GM12878 (cell line): ENCODE results near the gene JAKMIP1. TPM values are rescaled to one million over a fixed set of nuclear protein-coding genes. Genes with fewer than 3 reads are reported as not detected.

Experiments
- ATAC-seq: fragments of 200-7000 bp; cut with Tn5 transposase; 3 replicates; pipeline ENCODE4 v1.9.1; 2020; ENCODE audit warnings: mild to moderate bottlenecking, moderate library complexity
- BruUV-seq: library from RNA; stranded (reverse); fragments of 400-500 nt; replicated peaks from 2 replicates; lab custom pipeline; 2021; lab: Mats Ljungman, UMichigan
- CTCF ChIA-PET: fragments of 300-600 bp; sonication (Branson Sonifier 250); formaldehyde crosslinking; extraction: SDS; loops from one replicate; lab custom pipeline; 2021; ENCODE audit warnings: inconsistent platforms; lab: Yijun Ruan, JAX
- POLR2A ChIA-PET: fragments of 350-600 bp; formaldehyde crosslinking; extraction: SDS; loops from one replicate; lab custom pipeline; 2021; ENCODE audit warnings: inconsistent platforms; lab: Charles Lee
- RAD21 ChIA-PET: fragments of 300-600 bp; sonication (Branson Sonifier 250); formaldehyde crosslinking; loops from one replicate; lab custom pipeline; 2023; ENCODE audit warnings: antibody characterized with exemption; ENCODE audit not compliant: unreplicated experiment; lab: Charles Lee
- SMC1A ChIA-PET: fragments of 300-600 bp; sonication (Branson Sonifier 250); formaldehyde crosslinking; loops from one replicate; lab custom pipeline; 2023; ENCODE audit not compliant: unreplicated experiment, uncharacterized antibody; lab: Charles Lee
- DNase-seq: peaks from one replicate; pipeline ENCODE4 v3.0.0-alpha.2; 2011; ENCODE audit warnings: low read depth, low spot score
- FAIRE-seq: peaks from 3 replicates; lab custom pipeline; 2011; peaks lifted over from hg19 to GRCh38; lab: Jason Lieb, UNC
- H2AFZ ChIP-seq: 2 replicates; pipeline ENCODE4 v1.6.0; 2011; ENCODE audit warnings: low read depth, low read length, control low read depth; ENCODE audit not compliant: control insufficient read depth
- H3K27ac ChIP-seq: 2 replicates; pipeline ENCODE4 v1.5.1; 2011; ENCODE audit warnings: control low read depth; ENCODE audit not compliant: control insufficient read depth, insufficient read depth
- H3K27me3 ChIP-seq, 2 experiments: replicated peaks in 1 of 2; 2 replicates each; pipeline versions ENCODE4 v1.6.0 to v1.6.1; 2011; ENCODE audit warnings: low read length in 1 of 2; ENCODE audit not compliant: control insufficient read depth in 2 of 2, insufficient read depth in 2 of 2
- H3K36me3 ChIP-seq, 2 experiments: 2 replicates each; pipeline ENCODE4 v1.5.1; 2011; ENCODE audit warnings: low read length in 1 of 2; ENCODE audit not compliant: control insufficient read depth in 2 of 2, insufficient read depth in 2 of 2
- H3K4me1 ChIP-seq: 2 replicates; pipeline ENCODE4 v1.6.1; 2011; ENCODE audit warnings: mild to moderate bottlenecking, low read length, moderate library complexity, mixed read lengths; ENCODE audit not compliant: control insufficient read depth, insufficient read depth
- H3K4me2 ChIP-seq: 2 replicates; pipeline ENCODE4 v1.6.0; 2011; ENCODE audit warnings: control low read depth; ENCODE audit not compliant: control insufficient read depth, insufficient read depth
- H3K4me3 ChIP-seq: fragments of 200-600 bp; sonication (generic); 2 replicates; pipeline ENCODE4 v1.5.1; 2016
- H3K79me2 ChIP-seq: 2 replicates; pipeline ENCODE4 v1.6.0; 2011; ENCODE audit warnings: low read length; ENCODE audit not compliant: control insufficient read depth, insufficient read depth
- H3K9ac ChIP-seq: 2 replicates; pipeline ENCODE4 v1.8.0; 2011; ENCODE audit warnings: low read length, control low read depth, mixed read lengths; ENCODE audit not compliant: control insufficient read depth, insufficient read depth
- H3K9me3 ChIP-seq: replicated peaks from 3 replicates; pipeline ENCODE4 v1.5.1; 2011; ENCODE audit warnings: mild to moderate bottlenecking, low read length; ENCODE audit not compliant: control insufficient read depth, insufficient read depth
- H4K20me1 ChIP-seq: 2 replicates; pipeline ENCODE4 v1.6.0; 2011; ENCODE audit not compliant: control insufficient read depth, insufficient read depth
- BRCA1 ChIP-seq: IDR thresholded peaks from 2 replicates; pipeline ENCODE4 v1.6.1; 2011; ENCODE audit warnings: low read depth, low read length, improper control_type of control experiment
- GABPA ChIP-seq: IDR thresholded peaks from 2 replicates; pipeline ENCODE4 v1.6.1; 2014; ENCODE audit warnings: antibody characterized with exemption, low read depth, mild to moderate bottlenecking, inconsistent platforms
- NBN ChIP-seq: fragments of 450-650 bp; IDR thresholded peaks from 2 replicates; pipeline ENCODE4 v1.6.1; 2016
- RFX5 ChIP-seq: IDR thresholded peaks from 2 replicates; pipeline ENCODE4 v1.6.1; 2011; ENCODE audit warnings: low read depth, low read length, improper control_type of control experiment
- WGBS: methylation state at CpG from one replicate; pipeline ENCODE4 v1.1.6; 2016; ENCODE audit warnings: low lambda C conversion rate; ENCODE audit not compliant: insufficient replicate concordance, insufficient coverage; ENCODE audit errors: missing lambda C conversion rate; 5-methylcytosine and 5-hydroxymethylcytosine counted together
- in situ Hi-C: fragments of 300-500 bp; cut with MboI; formaldehyde crosslinking; loops from 9 replicates; pipeline ENCODE4 v1.14.3; 2018; ENCODE audit warnings: mixed read lengths
- intact Hi-C: fragments of 100-400 bp; cut with micrococcal nuclease; formaldehyde crosslinking; loops from one replicate; pipeline ENCODE4 v1.14.2; 2022; ENCODE audit not compliant: unreplicated experiment
- polyA plus RNA-seq, 11 experiments: library from polyadenylated mRNA; depleted of rRNA in 4 of 11; unstranded in 6 of 11; stranded (reverse) in 5 of 11; fragments of >200 nt; fragmentation: Nextera tagmentation in 4 of 11; fragmentation: Illumina TruSeq in 1 of 11; extraction: Ambion mirVana in 4 of 11; extraction: Trizol in 1 of 11; gene quantifications; 1 replicate in 1 of 11; 2 replicates in 10 of 11; pipeline versions ENCODE4 v1.2.1 to v1.2.3, GENCODE V29; 2011 to 2016; ENCODE audit warnings: inconsistent platforms in 2 of 11, missing spikeins in 2 of 11, low read depth in 1 of 11
- total RNA-seq, 4 experiments: library from RNA; depleted of rRNA in 3 of 4; stranded (reverse); fragments of >200 nt in 3 of 4; fragmentation: Illumina TruSeq in 1 of 4; extraction: Trizol in 1 of 4; gene quantifications; 2 replicates each; pipeline versions ENCODE4 v1.2.1 to v1.2.3, GENCODE V29; 2013 to 2021
- TF ChIP-seq, protein P1 (sequence below): fragments of 450-650 bp; IDR thresholded peaks from 2 replicates; pipeline ENCODE4 v1.6.1; 2016; ENCODE audit warnings: mild to moderate bottlenecking, moderate library complexity, borderline replicate concordance
- TF ChIP-seq, protein P2 (sequence below): IDR thresholded peaks from 2 replicates; pipeline ENCODE4 v1.6.1; 2012; ENCODE audit warnings: improper control_type of control experiment, low read depth, low read length; ENCODE audit not compliant: insufficient replicate concordance
- TF ChIP-seq, protein P3 (sequence below): IDR thresholded peaks from 2 replicates; pipeline ENCODE4 v1.6.1; 2012; ENCODE audit warnings: low read length, inconsistent platforms
- TF ChIP-seq, protein P4 (sequence below): fragments of 450-650 bp; formaldehyde crosslinking; IDR thresholded peaks from 2 replicates; pipeline ENCODE4 v1.5.0; 2022; ENCODE audit warnings: mild to moderate bottlenecking, missing genetic modification characterization

JAKMIP1 gene
- total and polyA plus RNA-seq, 10 of the 15 experiments (the other 5 are each of a cell fraction or from before 2014, with no cell fraction given): 0.52 to 16.7 (median 12.3) TPM

DNA sequence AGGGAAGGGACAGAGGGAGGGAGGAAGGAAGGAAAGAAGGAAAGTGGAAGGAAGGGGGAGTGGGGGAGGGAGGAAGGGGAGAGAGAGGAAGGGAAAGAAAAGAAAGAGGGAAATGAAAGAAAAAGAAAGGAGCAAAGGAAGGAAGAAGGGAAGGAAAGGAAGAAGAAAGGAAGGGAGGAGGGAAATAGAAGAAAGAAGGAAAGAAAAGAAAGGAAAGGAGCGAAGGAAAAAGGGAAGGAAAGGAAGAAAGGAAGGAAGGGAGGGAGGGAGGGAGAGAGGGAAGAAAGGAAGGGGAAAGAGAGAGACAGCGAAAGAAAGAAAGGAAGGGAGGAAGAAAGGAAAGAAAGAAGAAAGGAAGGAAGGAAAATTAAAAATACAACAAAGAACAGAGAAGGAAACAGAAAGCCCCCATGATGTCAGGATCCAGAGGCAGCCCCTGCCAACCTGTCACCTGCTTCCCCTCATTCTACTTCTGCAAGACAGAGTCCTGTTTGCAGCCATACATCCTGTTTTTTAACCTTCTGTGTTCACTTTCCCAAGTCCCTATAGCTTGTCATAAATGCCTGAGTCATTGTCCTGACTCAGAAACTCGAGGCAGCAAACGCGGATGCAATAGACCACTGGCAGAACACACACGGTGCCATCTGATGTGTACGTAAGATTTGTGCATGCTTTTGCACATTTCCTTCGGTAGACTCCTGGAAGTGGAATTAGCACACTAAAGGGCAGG is 105.2 kb downstream of the JAKMIP1 start:
- CTCF ChIA-PET: no interaction called here
- Histone ChIP-seq H4K20me1 (no peaks in the 10 kb centered on the region), H3K36me3 (no peaks in the 10 kb centered on the region), H3K4me1 (peaks cover 3% of the 10 kb centered on the region; the same call in 1 of the 2 replicates), H3K27me3 (no peaks in the 10 kb centered on the region), H2AFZ (no peak overlapping the region), H3K4me2 (no peak overlapping the region), H3K9me3 (no peaks in the 10 kb centered on the region), H3K27ac (no peak overlapping the region), H3K4me3 (no peak overlapping the region), H3K9ac (no peak overlapping the region), H3K79me2 (no peaks in the 10 kb centered on the region)
- no peak for FAIRE-seq
- WGBS: 34% methylated on average over 8 of the region's 8 CpGs
- SMC1A ChIA-PET: no interaction called here
- POLR2A ChIA-PET: interaction anchor here (0.5 kb wide), 1 partner anchor 35 kb away, joined by 4 read pairs; no protein-coding TSS in a partner anchor
- RAD21 ChIA-PET: no interaction called here
- in situ Hi-C loops: no loop called here
- no TSS peak for BruUV-seq
- intact Hi-C loops: no loop called here
- no peak for ATAC-seq
- DNase-seq: no peak
- TF ChIP-seq NBN (no peak), BRCA1 (no peak), GABPA (no peak), RFX5 (no peak)
- TF ChIP-seq, protein P1, sequence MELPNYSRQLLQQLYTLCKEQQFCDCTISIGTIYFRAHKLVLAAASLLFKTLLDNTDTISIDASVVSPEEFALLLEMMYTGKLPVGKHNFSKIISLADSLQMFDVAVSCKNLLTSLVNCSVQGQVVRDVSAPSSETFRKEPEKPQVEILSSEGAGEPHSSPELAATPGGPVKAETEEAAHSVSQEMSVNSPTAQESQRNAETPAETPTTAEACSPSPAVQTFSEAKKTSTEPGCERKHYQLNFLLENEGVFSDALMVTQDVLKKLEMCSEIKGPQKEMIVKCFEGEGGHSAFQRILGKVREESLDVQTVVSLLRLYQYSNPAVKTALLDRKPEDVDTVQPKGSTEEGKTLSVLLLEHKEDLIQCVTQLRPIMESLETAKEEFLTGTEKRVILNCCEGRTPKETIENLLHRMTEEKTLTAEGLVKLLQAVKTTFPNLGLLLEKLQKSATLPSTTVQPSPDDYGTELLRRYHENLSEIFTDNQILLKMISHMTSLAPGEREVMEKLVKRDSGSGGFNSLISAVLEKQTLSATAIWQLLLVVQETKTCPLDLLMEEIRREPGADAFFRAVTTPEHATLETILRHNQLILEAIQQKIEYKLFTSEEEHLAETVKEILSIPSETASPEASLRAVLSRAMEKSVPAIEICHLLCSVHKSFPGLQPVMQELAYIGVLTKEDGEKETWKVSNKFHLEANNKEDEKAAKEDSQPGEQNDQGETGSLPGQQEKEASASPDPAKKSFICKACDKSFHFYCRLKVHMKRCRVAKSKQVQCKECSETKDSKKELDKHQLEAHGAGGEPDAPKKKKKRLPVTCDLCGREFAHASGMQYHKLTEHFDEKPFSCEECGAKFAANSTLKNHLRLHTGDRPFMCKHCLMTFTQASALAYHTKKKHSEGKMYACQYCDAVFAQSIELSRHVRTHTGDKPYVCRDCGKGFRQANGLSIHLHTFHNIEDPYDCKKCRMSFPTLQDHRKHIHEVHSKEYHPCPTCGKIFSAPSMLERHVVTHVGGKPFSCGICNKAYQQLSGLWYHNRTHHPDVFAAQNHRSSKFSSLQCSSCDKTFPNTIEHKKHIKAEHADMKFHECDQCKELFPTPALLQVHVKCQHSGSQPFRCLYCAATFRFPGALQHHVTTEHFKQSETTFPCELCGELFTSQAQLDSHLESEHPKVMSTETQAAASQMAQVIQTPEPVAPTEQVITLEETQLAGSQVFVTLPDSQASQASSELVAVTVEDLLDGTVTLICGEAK: no peak
- TF ChIP-seq, protein P2, sequence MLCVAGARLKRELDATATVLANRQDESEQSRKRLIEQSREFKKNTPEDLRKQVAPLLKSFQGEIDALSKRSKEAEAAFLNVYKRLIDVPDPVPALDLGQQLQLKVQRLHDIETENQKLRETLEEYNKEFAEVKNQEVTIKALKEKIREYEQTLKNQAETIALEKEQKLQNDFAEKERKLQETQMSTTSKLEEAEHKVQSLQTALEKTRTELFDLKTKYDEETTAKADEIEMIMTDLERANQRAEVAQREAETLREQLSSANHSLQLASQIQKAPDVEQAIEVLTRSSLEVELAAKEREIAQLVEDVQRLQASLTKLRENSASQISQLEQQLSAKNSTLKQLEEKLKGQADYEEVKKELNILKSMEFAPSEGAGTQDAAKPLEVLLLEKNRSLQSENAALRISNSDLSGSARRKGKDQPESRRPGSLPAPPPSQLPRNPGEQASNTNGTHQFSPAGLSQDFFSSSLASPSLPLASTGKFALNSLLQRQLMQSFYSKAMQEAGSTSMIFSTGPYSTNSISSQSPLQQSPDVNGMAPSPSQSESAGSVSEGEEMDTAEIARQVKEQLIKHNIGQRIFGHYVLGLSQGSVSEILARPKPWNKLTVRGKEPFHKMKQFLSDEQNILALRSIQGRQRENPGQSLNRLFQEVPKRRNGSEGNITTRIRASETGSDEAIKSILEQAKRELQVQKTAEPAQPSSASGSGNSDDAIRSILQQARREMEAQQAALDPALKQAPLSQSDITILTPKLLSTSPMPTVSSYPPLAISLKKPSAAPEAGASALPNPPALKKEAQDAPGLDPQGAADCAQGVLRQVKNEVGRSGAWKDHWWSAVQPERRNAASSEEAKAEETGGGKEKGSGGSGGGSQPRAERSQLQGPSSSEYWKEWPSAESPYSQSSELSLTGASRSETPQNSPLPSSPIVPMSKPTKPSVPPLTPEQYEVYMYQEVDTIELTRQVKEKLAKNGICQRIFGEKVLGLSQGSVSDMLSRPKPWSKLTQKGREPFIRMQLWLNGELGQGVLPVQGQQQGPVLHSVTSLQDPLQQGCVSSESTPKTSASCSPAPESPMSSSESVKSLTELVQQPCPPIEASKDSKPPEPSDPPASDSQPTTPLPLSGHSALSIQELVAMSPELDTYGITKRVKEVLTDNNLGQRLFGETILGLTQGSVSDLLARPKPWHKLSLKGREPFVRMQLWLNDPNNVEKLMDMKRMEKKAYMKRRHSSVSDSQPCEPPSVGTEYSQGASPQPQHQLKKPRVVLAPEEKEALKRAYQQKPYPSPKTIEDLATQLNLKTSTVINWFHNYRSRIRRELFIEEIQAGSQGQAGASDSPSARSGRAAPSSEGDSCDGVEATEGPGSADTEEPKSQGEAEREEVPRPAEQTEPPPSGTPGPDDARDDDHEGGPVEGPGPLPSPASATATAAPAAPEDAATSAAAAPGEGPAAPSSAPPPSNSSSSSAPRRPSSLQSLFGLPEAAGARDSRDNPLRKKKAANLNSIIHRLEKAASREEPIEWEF: no peak
- TF ChIP-seq, protein P3, sequence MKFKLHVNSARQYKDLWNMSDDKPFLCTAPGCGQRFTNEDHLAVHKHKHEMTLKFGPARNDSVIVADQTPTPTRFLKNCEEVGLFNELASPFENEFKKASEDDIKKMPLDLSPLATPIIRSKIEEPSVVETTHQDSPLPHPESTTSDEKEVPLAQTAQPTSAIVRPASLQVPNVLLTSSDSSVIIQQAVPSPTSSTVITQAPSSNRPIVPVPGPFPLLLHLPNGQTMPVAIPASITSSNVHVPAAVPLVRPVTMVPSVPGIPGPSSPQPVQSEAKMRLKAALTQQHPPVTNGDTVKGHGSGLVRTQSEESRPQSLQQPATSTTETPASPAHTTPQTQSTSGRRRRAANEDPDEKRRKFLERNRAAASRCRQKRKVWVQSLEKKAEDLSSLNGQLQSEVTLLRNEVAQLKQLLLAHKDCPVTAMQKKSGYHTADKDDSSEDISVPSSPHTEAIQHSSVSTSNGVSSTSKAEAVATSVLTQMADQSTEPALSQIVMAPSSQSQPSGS: no peak
- TF ChIP-seq, protein P4, sequence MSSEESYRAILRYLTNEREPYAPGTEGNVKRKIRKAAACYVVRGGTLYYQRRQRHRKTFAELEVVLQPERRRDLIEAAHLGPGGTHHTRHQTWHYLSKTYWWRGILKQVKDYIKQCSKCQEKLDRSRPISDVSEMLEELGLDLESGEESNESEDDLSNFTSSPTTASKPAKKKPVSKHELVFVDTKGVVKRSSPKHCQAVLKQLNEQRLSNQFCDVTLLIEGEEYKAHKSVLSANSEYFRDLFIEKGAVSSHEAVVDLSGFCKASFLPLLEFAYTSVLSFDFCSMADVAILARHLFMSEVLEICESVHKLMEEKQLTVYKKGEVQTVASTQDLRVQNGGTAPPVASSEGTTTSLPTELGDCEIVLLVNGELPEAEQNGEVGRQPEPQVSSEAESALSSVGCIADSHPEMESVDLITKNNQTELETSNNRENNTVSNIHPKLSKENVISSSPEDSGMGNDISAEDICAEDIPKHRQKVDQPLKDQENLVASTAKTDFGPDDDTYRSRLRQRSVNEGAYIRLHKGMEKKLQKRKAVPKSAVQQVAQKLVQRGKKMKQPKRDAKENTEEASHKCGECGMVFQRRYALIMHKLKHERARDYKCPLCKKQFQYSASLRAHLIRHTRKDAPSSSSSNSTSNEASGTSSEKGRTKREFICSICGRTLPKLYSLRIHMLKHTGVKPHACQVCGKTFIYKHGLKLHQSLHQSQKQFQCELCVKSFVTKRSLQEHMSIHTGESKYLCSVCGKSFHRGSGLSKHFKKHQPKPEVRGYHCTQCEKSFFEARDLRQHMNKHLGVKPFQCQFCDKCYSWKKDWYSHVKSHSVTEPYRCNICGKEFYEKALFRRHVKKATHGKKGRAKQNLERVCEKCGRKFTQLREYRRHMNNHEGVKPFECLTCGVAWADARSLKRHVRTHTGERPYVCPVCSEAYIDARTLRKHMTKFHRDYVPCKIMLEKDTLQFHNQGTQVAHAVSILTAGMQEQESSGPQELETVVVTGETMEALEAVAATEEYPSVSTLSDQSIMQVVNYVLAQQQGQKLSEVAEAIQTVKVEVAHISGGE (CRISPR knock-in tag): no peak
